GM12874 (cell line): ENCODE data around the gene CNN2.
A peak's percentile ranks its signal among the peaks of the same experiment; 100 is the strongest.

Experiments used
- CTCF ChIP-seq: IDR thresholded peaks from 2 replicates; pipeline ENCODE4 v1.5.1; 2011; ENCODE audit warnings: low read depth, mild to moderate bottlenecking, control low read depth, low read length, moderate library complexity; ENCODE audit not compliant: insufficient read depth

The CNN2 gene

GRCh38 chr19:1082928-1083816 lies 56.8 kb downstream of the CNN2 start:
- TF ChIP-seq CTCF: no peak

- TF ChIP-seq CTCF: no peak
Observed at GRCh38 chr19:1084024-1084868, 57.8 kb downstream of the CNN2 start.

DNA sequence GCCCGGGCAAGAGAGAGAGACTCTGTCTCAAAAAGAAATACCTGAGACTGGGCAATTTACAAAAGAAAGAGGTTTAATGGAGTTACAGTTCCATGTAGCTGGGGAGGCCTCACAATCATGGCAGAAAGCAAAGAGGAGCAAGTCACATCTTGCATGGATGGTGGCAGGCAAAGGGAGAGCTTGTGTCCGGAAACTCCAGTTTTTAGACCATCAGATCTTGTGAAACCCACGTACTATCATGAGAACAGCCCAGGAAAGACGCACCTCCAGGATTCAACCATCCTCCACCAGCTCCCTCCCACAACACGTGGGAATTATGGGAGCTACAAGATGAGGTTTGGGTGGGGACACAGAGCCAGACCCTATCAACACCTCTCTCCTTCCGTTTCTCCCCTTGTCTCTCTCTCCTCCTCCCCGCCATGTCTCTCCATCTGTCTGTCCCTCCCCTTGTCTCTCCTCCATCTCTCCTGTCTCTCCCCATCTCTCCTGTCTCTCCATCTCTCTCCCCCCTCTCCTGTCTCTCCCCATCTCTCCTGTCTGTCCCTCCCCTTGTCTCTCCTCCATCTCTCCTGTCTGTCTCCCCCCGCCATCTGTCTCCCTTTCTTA lies 58.7 kb downstream of the CNN2 start:
- no peak for TF ChIP-seq CTCF

DNA sequence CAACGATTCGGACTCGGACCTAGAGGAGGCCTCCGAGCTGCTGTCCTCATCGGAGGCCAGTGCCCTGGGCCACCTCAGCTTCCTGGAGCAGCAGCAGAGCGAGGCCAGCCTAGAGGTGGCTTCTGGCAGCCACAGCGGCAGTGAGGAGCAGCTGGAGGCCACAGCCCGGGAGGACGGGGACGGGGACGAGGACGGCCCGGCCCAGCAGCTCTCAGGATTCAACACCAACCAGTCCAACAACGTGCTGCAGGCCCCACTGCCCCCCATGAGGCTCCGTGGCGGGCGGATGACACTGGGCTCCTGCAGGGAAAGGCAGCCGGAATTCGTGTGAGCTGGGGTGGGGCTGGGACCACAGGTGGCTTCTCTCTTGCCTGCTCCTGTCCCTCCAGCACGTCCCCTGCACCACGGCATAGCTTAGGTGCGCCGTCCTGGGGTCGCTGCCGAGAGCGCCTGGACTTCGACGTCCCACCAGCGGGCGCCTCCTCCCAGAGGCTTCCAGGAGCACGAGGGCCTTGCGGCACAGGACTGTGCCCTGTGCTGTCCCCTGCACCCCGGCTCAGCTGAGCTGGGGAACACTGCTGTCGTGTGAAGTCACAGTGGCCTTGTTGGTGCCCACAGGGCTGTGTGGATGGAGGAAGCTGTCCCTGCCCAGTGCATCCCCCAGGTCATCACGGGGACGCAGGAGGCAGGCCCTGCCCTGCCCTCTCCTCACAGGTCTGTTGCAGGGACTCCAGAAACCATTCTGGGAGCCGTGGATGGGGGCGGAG lies 59.5 kb downstream of the CNN2 start:
- TF ChIP-seq CTCF: no peak

DNA sequence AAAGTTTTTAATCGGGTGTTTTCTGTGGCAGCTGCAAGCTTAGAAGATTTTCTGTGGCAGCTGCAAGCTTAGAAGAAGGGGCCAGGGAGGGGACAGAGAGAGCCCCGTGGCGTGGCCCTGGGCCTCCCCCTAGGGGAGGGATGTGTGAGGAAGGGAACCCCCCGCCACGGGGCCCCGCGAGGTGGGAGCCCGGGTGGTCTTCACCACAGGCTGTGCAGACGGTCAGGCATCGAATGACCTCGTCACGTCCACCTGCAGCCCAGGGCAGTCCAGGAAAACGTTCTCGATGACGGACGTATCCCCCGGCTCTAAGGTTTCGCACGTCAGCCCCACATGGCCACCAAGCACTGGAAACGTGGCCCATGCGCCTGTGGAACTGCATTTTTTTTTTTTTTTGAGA lies 60.2 kb downstream of the CNN2 start:
- TF ChIP-seq CTCF: no peak

DNA sequence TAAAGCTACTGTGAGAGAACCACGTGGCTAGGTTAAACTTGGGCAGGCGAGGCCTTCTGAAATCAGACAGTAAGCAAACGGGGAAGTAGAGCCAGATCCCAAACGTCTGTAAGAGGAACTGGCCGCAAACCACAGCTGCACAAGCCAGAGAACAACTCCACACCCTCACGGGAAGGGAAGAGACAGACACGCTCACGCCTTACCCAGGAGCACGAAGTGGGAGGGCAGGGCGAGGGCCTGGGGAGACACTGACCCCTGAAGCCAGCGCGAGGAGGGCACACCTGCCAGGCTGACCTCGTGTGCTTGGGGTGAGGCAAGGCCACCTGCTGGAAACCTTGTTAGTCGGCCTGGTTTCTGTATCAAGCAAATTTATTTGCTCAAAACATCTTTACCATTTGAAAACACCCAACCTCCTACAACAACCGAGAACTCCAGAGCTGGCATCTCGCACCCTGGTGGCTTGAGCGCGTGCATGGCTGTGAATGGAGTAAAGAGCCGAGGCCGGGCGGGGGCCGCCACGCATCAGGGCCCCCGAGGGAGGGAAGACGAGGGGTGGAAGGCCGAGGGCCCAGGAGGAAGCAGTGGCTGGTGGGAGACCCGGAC lies 61.5 kb downstream of the CNN2 start:
- peak; percentile 18; the same call in 1 of the 2 replicates for TF ChIP-seq CTCF
